Bladder microvascular endothelial cell (primary cell): Measurements from ENCODE around the gene C18orf32. TPM values are rescaled to one million over a fixed set of nuclear protein-coding genes. Genes with fewer than 3 reads are reported as not detected.

Experiments
- total RNA-seq: library from RNA; depleted of rRNA; stranded (reverse); fragments of >200 nt; gene quantifications from 2 replicates; pipeline ENCODE4 v1.2.3, GENCODE V29; 2014

Gene C18orf32
- 3.4 and 11.6 TPM in 2 replicates for total RNA-seq

DNA sequence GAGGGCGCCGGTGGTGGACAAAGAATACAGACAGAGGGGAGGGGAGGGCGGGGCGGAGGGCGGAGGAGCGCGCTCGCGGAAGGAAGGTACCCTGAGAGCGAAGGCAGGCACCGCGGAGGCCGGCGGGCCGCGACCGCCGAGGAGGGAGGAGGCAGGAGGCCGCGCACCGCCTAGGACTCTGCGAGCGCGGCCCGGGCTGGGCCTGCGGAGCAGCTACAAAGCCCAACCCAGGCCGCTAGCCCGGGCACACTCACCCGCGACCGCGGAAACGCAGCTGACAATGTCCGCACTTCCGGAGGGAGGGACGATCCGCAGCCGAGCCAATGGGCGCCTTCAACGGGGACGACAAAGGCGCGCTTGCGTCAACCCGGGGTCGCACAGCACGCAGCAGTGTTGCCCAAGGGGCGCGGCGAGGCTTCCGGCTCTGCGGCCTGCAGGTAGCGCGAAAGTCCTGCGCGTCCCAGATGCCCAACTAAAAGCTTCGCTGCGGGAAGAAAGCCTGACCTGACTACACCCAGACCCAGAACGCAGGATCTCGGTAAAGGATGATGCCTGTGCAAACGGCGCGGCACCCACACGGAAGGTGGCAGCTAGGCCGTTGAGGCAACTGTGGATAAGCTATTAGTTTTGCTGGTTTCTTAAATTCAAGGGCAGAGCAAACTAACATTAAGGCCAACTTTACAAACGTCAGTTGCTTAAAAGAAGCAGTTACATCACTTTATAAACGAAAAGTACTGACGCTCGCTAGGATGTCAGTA is at the start of gene C18orf32:
Gene C18orf32, minus strand, starts transcription at position 282 of the 758 bp plus-strand sequence. CDS start 3,486 bp downstream, outside the sequence.

GRCh38 chr18:49491857-49492693 is 5.0 kb upstream of the C18orf32 start, which contains the start of gene RPL17:
Gene RPL17 (minus strand): TSS chr18:49492465.

Other genes with a start within 250 kb of the C18orf32 start
- gene DYM, start 26.6 kb downstream of the C18orf32 start, total RNA-seq = 19.6 and 37.8 TPM in 2 replicates
- gene RPL17, start 5.2 kb upstream of the C18orf32 start, total RNA-seq = 1,518 and 1,849 TPM in 2 replicates
- 2.0 and 3.4 TPM in 2 replicates for gene LIPG, start 74.8 kb upstream of the C18orf32 start, total RNA-seq